GM12872 (cell line): ENCODE results near the gene DYNC2LI1.
A peak's percentile ranks its signal among the peaks of the same experiment; 100 is the strongest.

Experiments
- TF ChIP-seq, protein P1 (sequence below): IDR thresholded peaks from 3 replicates; pipeline ENCODE4 v1.5.1; 2011; ENCODE audit warnings: low read depth, mild to moderate bottlenecking, low read length, moderate library complexity; ENCODE audit not compliant: insufficient read depth

The DYNC2LI1 gene

GRCh38 chr2:43790147-43790546 is 16.3 kb downstream of the DYNC2LI1 start:
- TF ChIP-seq, protein P1, sequence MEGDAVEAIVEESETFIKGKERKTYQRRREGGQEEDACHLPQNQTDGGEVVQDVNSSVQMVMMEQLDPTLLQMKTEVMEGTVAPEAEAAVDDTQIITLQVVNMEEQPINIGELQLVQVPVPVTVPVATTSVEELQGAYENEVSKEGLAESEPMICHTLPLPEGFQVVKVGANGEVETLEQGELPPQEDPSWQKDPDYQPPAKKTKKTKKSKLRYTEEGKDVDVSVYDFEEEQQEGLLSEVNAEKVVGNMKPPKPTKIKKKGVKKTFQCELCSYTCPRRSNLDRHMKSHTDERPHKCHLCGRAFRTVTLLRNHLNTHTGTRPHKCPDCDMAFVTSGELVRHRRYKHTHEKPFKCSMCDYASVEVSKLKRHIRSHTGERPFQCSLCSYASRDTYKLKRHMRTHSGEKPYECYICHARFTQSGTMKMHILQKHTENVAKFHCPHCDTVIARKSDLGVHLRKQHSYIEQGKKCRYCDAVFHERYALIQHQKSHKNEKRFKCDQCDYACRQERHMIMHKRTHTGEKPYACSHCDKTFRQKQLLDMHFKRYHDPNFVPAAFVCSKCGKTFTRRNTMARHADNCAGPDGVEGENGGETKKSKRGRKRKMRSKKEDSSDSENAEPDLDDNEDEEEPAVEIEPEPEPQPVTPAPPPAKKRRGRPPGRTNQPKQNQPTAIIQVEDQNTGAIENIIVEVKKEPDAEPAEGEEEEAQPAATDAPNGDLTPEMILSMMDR: no peak

DNA sequence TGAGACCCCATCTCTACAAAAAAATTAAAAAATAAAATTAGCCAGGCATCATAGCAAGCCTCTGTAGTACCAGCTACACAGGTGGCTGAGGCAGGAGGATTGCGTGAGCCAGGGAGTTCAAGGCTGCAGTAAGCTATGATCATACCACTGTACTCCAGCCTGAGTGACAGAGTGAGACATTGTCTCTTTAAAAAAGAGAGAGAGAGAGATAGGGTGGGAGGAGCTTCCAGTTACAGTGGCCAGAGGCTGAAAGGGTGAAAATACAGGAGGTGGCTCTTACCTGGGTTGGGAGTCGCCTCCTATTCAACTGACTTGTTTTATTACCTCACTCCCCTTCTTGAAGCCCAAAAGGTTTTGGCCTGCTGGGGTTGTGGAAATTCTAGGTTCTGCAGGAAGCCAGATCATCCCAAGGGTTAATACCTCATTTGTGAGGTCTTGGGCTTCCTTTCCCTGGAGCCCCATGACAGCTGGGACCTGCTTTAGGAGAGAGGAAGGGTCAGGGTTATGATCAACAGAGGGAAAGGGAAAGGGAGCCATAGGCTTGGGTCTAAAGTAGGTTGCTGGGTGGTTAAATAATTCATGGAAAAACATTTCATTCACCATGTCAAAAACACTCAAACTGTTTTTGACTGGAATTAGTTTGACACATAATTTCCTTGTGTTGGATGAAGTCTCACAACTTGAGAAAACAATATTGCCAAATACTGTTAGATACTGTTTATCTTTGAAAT is 17.4 kb downstream of the DYNC2LI1 start:
- TF ChIP-seq, protein P1: no peak

GRCh38 chr2:43792653-43793052 is 18.8 kb downstream of the DYNC2LI1 start:
- TF ChIP-seq, protein P1: no peak

GRCh38 chr2:43794956-43795355 is 21.1 kb downstream of the DYNC2LI1 start:
- TF ChIP-seq, protein P1: no peak

GRCh38 chr2:43796206-43796605 is 22.4 kb downstream of the DYNC2LI1 start:
- TF ChIP-seq, protein P1: no peak

GRCh38 chr2:43798300-43798699 is 24.5 kb downstream of the DYNC2LI1 start:
- TF ChIP-seq, protein P1: peak; percentile 24; the same call in 1 of the 3 replicates

- TF ChIP-seq, protein P1: no peak
These were observed 27.1 kb downstream of the DYNC2LI1 start for GRCh38 chr2:43800894-43801293.
